ENCODE data around the gene OSTM1. TPM values are rescaled to one million over a fixed set of nuclear protein-coding genes. Genes with fewer than 3 reads are reported as not detected.

OSTM1 gene
- total and polyA plus RNA-seq, 4 donors: 18.1 to 64.3 (median 25.9) TPM

GRCh38 chr6:108100003-108100402 is 25.5 kb upstream of the OSTM1 start:
- DNase-seq: no peak
- Histone ChIP-seq H3K27me3 (ENCODE audit: control insufficient read depth in 3 of 3, insufficient read depth in 3 of 3, low read length in 2 of 3) (peaks cover 0 to 5% (median 2%) of the 10 kb centered on the region in 3 donors), H3K36me3 (ENCODE audit: control insufficient read depth in 4 of 4, insufficient read depth in 4 of 4, low read length in 4 of 4) (no peaks in the 10 kb centered on the region), H3K9me3 (ENCODE audit: control insufficient read depth in 4 of 4, insufficient read depth in 3 of 4, low read length in 3 of 4) (peaks cover 0 to 3% (median 0%) of the 10 kb centered on the region in 4 donors), H3K27ac (ENCODE audit: low read depth in 1 of 2, low read length in 1 of 2) (no peak overlapping the region), H3K4me1 (ENCODE audit: control insufficient read depth in 5 of 5, insufficient read depth in 5 of 5, low read length in 5 of 5) (no peaks in the 10 kb centered on the region), H3K4me3 (no peak overlapping the region), H3K9ac (ENCODE audit: insufficient read depth in 1 of 2, low read length in 2 of 2) (no peak overlapping the region)
- no peak for TF ChIP-seq CTCF (IDR thresholded peaks at IDR 0.05; ENCODE audit: control extremely low read depth, extremely low read depth)
- 90 to 94% methylated on average over 2 of the region's 2 CpGs for WGBS, 2 donors
- ATAC-seq (ENCODE audit: insufficient read depth, low FRiP score): no peak

- ATAC-seq (ENCODE audit: insufficient read depth, low FRiP score): no peak
Observed at GRCh38 chr6:108097882-108098281, 23.3 kb upstream of the OSTM1 start.

GRCh38 chr6:108093781-108094300 is 19.3 kb upstream of the OSTM1 start:
- DNase-seq (no peak), ATAC-seq (ENCODE audit: insufficient read depth, low FRiP score) (no peak)
- 91 to 95% methylated on average over 4 of the region's 4 CpGs for WGBS, 2 donors
- Histone ChIP-seq H3K27me3 (ENCODE audit: control insufficient read depth in 3 of 3, insufficient read depth in 3 of 3, low read length in 2 of 3) (peaks cover 0 to 5% (median 0%) of the 10 kb centered on the region in 3 donors), H3K9ac (ENCODE audit: insufficient read depth in 1 of 2, low read length in 2 of 2) (no peak overlapping the region), H3K9me3 (ENCODE audit: control insufficient read depth in 4 of 4, insufficient read depth in 3 of 4, low read length in 3 of 4) (peaks cover 0 to 3% (median 0%) of the 10 kb centered on the region in 4 donors), H3K4me1 (ENCODE audit: control insufficient read depth in 5 of 5, insufficient read depth in 5 of 5, low read length in 5 of 5) (no peaks in the 10 kb centered on the region), H3K27ac (ENCODE audit: low read depth in 1 of 2, low read length in 1 of 2) (no peak overlapping the region), H3K36me3 (ENCODE audit: control insufficient read depth in 4 of 4, insufficient read depth in 4 of 4, low read length in 4 of 4) (no peaks in the 10 kb centered on the region), H3K4me3 (no peak overlapping the region)
- no peak for TF ChIP-seq CTCF (IDR thresholded peaks at IDR 0.05; ENCODE audit: control extremely low read depth, extremely low read depth)

More at GRCh38 chr6:108097882-108098281, 23.3 kb upstream of the OSTM1 start:
- H3K27ac ChIP-seq (ENCODE audit: low read depth in 1 of 2, low read length in 1 of 2): no peak overlapping the region
- H3K9me3 ChIP-seq (ENCODE audit: control insufficient read depth in 4 of 4, insufficient read depth in 3 of 4, low read length in 3 of 4): peaks cover 0 to 3% (median 0%) of the 10 kb centered on the region in 4 donors
- peaks cover 0 to 8% (median 0%) of the 10 kb centered on the region in 3 donors for H3K27me3 ChIP-seq (ENCODE audit: control insufficient read depth in 3 of 3, insufficient read depth in 3 of 3, low read length in 2 of 3)
- no peaks in the 10 kb centered on the region for H3K36me3 ChIP-seq (ENCODE audit: control insufficient read depth in 4 of 4, insufficient read depth in 4 of 4, low read length in 4 of 4)
- no peak overlapping the region for H3K9ac ChIP-seq (ENCODE audit: insufficient read depth in 1 of 2, low read length in 2 of 2)
- WGBS, 2 donors: 96 to 97% methylated on average over 1 of the region's 1 CpG
- no peak overlapping the region for H3K4me3 ChIP-seq
- DNase-seq: no peak
- no peaks in the 10 kb centered on the region for H3K4me1 ChIP-seq (ENCODE audit: control insufficient read depth in 5 of 5, insufficient read depth in 5 of 5, low read length in 5 of 5)
- no peak for TF ChIP-seq CTCF (IDR thresholded peaks at IDR 0.05; ENCODE audit: control extremely low read depth, extremely low read depth)

- TF ChIP-seq CTCF (IDR thresholded peaks at IDR 0.05; ENCODE audit: control extremely low read depth, extremely low read depth): no peak
- H3K9ac ChIP-seq (ENCODE audit: insufficient read depth in 1 of 2, low read length in 2 of 2): no peak overlapping the region
- ATAC-seq (ENCODE audit: insufficient read depth, low FRiP score) (no peak), DNase-seq (no peak)
- no peaks in the 10 kb centered on the region for H3K4me1 ChIP-seq (ENCODE audit: control insufficient read depth in 5 of 5, insufficient read depth in 5 of 5, low read length in 5 of 5)
- no peaks in the 10 kb centered on the region for H3K36me3 ChIP-seq (ENCODE audit: control insufficient read depth in 4 of 4, insufficient read depth in 4 of 4, low read length in 4 of 4)
- peaks cover 0 to 5% (median 0%) of the 10 kb centered on the region in 3 donors for H3K27me3 ChIP-seq (ENCODE audit: control insufficient read depth in 3 of 3, insufficient read depth in 3 of 3, low read length in 2 of 3)
- no peaks in the 10 kb centered on the region for H3K9me3 ChIP-seq (ENCODE audit: control insufficient read depth in 4 of 4, insufficient read depth in 3 of 4, low read length in 3 of 4)
- no peak overlapping the region for H3K4me3 ChIP-seq
- H3K27ac ChIP-seq (ENCODE audit: low read depth in 1 of 2, low read length in 1 of 2): no peak overlapping the region
Observed at GRCh38 chr6:108091288-108091687, 16.7 kb upstream of the OSTM1 start.
